Measurements from ENCODE around the gene P2RX2. TPM values are rescaled to one million over a fixed set of nuclear protein-coding genes. Genes with fewer than 3 reads are reported as not detected.
A peak's percentile ranks its signal among the peaks of the same experiment; 100 is the strongest.

Gene P2RX2
- polyA plus RNA-seq (2011; rRNA removed) (not detected in 2 replicates), polyA plus RNA-seq (2017; fragmentation: RNase III; extraction: RNeasy Plus Mini Kit Qiagen cat#74134 plus additional on column Dnase treatment) (not detected in 3 replicates), polyA minus RNA-seq (2011; rRNA and poly(A)+ RNA removed) (not detected in 2 replicates)
- polyA plus RNA-seq (2012; cell fraction: cytosol; rRNA removed) = 0.04 TPM in 1 of 2 replicates, not detected in the other
- polyA plus RNA-seq (2012; cell fraction: nucleus; rRNA removed) = 0.23 and 0.28 TPM in 2 replicates

DNA sequence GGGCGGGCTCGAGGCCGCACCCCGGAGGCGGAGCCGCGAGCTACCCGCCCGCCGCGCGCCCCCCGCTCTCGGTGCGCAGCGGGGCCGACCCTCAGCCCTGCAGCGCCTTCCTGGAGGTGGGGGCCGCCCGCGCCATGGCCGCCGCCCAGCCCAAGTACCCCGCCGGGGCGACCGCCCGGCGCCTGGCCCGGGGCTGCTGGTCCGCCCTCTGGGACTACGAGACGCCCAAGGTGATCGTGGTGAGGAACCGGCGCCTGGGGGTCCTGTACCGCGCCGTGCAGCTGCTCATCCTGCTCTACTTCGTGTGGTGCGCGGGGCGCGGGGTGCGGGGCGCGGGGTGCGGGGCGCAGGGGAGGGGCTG lies at the start of gene P2RX2:
TSS of gene P2RX2 (plus strand) at position 94 of the 361 bp plus-strand sequence. CDS start at position 135, 41 bp downstream.
- Histone ChIP-seq H3K27ac (peak within 1 kb of the TSS in 1 of 2 experiments; percentile 48; a peak in 2 of 6 replicates), H3K4me2 (peak within 1 kb of the TSS; percentile 99), H3K4me3 (peak within 1 kb of the TSS; percentile 46), H3K4me1 (peaks cover 10% of the 10 kb centered on the region), H3K9me3 (peaks cover 29% of the 10 kb centered on the region)
- no peak for TF ChIP-seq FOSB (CRISPR knock-in tag; IDR thresholded peaks at IDR 0.05)
- no peak for TF ChIP-seq E2F6 (IDR thresholded peaks at IDR 0.05; ENCODE audit: borderline replicate concordance, low read depth)
- no peak for TF ChIP-seq JUNB (IDR thresholded peaks at IDR 0.05)
- TF ChIP-seq SREBF2 (IDR thresholded peaks at IDR 0.05) = no peak
- no peak for TF ChIP-seq NFE2L2 (conservative IDR thresholded peaks at IDR 0.05; ENCODE audit: low read length)
- TF ChIP-seq ZSCAN20 (CRISPR knock-in tag; IDR thresholded peaks at IDR 0.05) = no peak
- TF ChIP-seq EHMT2 (IDR thresholded peaks at IDR 0.05; ENCODE audit: low read depth) = no peak
- TF ChIP-seq KDM5A (IDR thresholded peaks at IDR 0.05) = no peak
- no peak for TF ChIP-seq REST (IDR thresholded peaks at IDR 0.05)
- no peak for TF ChIP-seq TFCP2L1 (CRISPR knock-in tag; IDR thresholded peaks at IDR 0.05)
- TF ChIP-seq ZC3H11A (IDR thresholded peaks at IDR 0.05) = no peak
- TF ChIP-seq SMC3 (IDR thresholded peaks at IDR 0.05) = no peak
- no peak for TF ChIP-seq RAD21 (conservative IDR thresholded peaks at IDR 0.05 in 1 of 2, IDR thresholded peaks at IDR 0.05 in 1 of 2)
- TF ChIP-seq, protein P1, sequence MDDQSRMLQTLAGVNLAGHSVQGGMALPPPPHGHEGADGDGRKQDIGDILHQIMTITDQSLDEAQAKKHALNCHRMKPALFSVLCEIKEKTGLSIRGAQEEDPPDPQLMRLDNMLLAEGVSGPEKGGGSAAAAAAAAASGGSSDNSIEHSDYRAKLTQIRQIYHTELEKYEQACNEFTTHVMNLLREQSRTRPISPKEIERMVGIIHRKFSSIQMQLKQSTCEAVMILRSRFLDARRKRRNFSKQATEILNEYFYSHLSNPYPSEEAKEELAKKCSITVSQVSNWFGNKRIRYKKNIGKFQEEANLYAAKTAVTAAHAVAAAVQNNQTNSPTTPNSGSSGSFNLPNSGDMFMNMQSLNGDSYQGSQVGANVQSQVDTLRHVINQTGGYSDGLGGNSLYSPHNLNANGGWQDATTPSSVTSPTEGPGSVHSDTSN (IDR thresholded peaks at IDR 0.05) = no peak
- no peak for TF ChIP-seq RFX5 (IDR thresholded peaks at IDR 0.05)
- no peak for TF ChIP-seq NPAS2 (CRISPR knock-in tag; IDR thresholded peaks at IDR 0.05; ENCODE audit: borderline replicate concordance)
- CTCF ChIA-PET = interaction anchor here (0.7 to 11.9 kb wide), 5 partner anchors 19 to 465 kb away, joined by 3 to 132 read pairs (median 4); no protein-coding TSS in a partner anchor
- ATAC-seq (no peak), FAIRE-seq (no peak), DNase-seq (ENCODE audit: low read depth in 1 of 2, low spot score in 1 of 2) (no peak)
- no CpG with 5 or more reads among the region's 49 CpGs for WGBS (ENCODE audit: missing lambda C conversion rate)
- POLR2A ChIA-PET = interaction anchor here (0.6 kb wide), 1 partner anchor 189 kb away, joined by 3 read pairs; no protein-coding TSS in a partner anchor

DNA sequence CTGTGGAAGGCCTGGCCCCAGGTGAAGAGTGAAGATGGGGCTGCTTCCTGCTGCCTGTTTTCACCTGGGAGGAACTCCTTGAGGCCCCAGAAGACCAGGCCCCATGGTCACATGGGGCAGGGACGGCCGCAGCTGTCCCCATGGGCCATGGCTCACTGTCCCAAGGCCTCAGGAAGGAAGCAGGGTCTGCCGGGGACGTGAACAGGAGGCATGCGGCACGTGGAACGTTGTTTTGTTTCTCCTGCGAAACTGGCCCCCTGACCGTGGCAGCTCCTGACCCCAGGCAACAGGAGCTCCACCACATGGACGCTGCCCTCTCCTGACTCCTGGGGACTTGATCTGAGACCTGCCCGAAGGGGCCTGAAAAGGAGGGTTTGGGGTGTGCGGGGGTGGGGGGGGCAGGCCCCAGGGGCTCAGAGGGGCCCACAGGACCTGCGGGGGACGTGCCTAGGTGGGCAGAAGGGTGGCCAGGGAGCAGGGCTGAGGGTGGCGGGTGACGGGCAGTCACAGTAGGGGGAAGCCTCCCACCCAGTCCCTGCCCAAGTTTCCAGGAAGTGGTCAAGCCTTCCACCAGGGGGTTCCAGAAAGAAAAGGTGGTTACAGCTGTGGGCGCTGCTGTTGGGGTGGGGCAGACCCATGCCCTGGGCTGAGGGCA lies 49.6 kb upstream of the P2RX2 start:
- 89% methylated on average over 12 of the region's 17 CpGs for WGBS (ENCODE audit: missing lambda C conversion rate)
- Histone ChIP-seq H3K9me3 (no peaks in the 10 kb centered on the region), H3K4me2 (no peak overlapping the region), H3K4me3 (no peak overlapping the region), H3K27ac (no peak overlapping the region), H3K4me1 (no peaks in the 10 kb centered on the region)
- ChIA-PET CTCF (interaction anchor here (0.9 to 4.6 kb wide), 8 partner anchors 8 to 154 kb away, joined by 3 to 40 read pairs (median 4); no protein-coding TSS in a partner anchor), POLR2A (no interaction called here)
- no peak for ATAC-seq
- DNase-seq (ENCODE audit: low read depth in 1 of 2, low spot score in 1 of 2) = no peak
- TF ChIP-seq HDAC2 (IDR thresholded peaks at IDR 0.05) = no peak
- TF ChIP-seq CEBPB (IDR thresholded peaks at IDR 0.05) = no peak
- no peak for TF ChIP-seq POLR2AphosphoS2 (conservative IDR thresholded peaks at IDR 0.05; ENCODE audit: low read length)
- TF ChIP-seq MAZ (IDR thresholded peaks at IDR 0.05; ENCODE audit: borderline replicate concordance, low read depth, low read length) = no peak
- no peak for FAIRE-seq

Measured in A549 (cell line).